IPS DF 4.7 (cell line): Measurements from ENCODE around the gene TRAF3IP3.

ENCODE experiments used
- DNase-seq: peaks from one replicate; pipeline ENCODE4 v3.0.0-alpha.2; 2013; ENCODE audit warnings: low spot score; ENCODE audit errors: extremely low read depth

TRAF3IP3 gene

DNA sequence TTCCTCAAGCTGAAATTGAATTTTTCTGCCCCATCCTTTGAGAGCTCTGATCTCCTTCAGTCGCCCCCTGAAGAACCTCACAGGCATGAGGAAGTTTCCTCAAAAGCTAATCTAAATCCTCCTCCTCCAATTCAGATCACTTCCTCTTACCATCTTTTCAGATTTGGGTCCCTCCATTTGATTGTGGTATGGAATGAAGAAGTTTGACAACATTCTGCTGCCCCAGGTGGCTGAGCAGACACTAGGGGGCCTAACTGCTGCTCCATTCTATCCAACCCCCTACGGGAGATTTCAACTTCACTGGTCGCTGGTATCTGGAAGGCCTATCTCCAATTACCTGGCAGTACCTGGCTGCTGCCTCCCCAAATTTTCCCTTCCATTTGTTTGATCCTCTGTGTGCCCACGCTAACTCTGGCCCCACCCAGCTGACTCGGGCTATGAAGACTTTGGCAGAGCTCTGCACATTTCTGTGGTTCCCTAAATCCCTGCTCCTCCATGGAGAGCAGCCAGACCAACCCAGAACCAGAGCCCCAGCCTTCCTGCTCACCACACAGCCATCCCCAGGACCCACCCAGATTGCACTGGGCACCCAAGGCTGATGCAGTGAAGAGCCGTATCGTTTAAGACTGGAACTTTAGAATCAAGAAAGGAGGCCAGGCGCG lies 42.3 kb downstream of the TRAF3IP3 start:
- no peak for DNase-seq

DNA sequence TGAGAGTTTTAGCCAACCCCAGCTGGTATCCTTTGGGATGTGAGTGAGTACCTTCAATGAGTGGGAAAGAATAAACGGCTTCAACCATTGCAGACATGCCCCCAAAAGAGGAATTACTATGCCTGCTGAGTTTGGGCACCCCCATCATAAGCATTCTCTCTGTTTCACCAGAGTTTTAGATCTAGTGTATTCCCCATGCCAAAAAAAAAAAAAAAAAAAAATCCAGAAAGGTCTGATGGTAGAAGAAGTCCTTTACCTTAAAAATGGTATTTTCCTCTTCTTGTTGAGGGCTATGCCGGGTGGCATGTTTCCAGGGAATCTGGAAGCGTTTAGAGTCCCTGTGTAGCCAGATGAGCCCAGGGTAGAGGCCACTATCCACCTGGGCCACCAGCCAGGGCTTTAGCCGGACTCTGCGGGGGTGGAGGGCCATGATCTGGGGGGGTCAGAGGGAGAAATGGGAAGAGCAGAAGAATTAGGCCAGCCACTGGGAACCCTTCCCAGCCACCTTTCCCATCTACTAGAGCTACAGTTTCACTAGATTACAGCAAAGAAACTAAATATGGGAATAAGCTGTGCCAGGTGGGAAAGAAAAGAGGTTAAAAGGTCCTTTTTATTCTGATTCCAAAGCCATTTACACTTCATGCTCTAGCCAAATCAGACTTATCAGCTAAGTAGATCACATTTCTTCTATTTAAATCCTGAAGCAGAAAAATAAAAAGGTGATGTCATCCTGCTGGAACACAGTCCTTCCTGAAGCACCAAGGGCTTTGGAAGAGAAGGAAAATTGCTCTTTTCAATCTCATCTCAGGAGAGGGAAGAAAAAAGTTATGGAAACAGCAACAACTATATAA lies 45.4 kb downstream of the TRAF3IP3 start:
- DNase-seq: no peak

DNA sequence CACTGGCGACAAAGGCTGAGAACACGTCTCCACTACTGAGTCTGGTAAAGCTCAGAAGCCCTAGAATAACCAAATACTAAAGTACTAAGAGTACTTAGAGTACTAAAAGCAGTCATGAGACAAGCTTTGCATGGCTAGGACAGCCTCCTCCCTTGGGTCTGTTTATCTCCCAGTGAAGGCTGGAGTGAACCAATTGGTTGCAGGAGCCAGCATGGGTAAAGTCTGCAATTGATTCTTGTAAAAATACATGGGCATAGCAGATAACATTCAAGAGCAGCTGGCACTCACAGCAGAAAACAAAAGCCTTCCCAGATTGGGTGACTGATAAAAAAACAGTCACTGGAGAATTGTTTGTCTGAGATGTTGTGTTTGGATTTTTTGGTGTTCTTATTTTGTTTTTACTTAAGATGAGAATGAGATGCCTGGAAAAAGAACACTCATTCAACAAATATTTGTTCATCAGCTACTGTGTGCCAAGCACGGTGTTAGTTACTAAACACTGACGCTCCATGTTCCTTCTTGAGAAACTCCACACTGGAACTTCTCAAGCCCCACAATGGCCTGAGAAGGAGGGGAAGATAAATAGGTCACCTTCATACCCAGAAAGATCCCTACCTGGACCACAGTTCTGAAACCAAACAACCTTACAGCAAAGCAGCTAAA lies 46.4 kb downstream of the TRAF3IP3 start:
- no peak for DNase-seq

DNA sequence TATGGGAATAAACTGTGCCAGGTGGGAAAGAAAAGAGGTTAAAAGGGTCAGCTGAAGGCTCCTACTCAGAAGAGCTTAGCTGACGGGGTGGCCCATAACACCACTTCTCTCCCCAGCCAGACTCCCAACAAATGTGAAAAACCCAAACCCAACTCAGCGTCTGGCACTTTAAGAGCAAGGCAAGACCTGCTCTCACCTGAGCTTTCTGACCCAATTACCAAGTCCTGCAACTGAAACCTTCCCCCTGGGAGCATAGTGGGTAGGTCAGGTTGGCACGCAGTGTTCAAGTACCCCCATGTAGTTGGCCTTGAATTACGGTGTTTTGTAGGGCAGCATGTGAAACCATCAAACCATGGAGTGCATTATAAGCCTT lies 46.9 kb downstream of the TRAF3IP3 start:
- no peak for DNase-seq

DNA sequence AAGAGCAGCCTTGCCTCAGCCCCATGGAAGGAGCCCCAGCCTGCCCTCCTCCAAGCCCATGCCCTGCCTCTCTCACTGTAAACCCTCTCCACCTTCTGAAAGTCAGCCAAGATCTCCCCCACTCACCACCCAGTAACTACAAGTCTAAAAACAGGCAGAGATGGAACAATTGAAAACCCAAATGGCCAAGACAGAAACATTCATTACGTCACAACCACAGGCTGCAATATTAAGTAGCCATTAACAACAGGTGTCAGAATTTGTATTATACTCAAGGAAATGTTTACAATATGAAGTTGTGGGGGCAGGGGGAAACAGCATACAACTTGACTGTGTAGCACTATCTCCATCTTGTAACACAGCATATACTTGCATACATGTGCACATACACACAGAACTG lies 47.7 kb downstream of the TRAF3IP3 start:
- no peak for DNase-seq

DNA sequence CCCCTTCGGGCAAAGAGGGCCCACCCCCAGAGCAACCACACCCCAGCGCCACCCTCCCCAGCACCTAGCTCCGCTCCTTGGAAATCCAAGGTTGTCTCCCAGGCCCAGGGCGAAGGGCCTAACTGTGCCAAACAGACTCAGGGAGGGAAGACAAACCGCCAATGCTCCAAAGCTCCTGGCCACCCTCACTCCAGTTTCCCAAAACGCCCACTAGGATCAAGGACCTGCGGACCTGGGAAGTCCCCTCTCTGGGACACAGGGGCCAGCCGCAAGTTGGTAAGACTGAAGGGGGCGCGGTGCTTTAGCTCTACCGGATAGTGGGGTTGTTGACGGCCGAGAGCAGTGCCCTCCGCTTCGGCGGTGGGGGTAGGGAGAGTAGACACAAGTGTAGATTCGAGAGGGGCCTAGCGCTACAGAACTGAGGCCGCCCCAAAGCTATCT lies 49.5 kb downstream of the TRAF3IP3 start:
- DNase-seq: no peak

DNA sequence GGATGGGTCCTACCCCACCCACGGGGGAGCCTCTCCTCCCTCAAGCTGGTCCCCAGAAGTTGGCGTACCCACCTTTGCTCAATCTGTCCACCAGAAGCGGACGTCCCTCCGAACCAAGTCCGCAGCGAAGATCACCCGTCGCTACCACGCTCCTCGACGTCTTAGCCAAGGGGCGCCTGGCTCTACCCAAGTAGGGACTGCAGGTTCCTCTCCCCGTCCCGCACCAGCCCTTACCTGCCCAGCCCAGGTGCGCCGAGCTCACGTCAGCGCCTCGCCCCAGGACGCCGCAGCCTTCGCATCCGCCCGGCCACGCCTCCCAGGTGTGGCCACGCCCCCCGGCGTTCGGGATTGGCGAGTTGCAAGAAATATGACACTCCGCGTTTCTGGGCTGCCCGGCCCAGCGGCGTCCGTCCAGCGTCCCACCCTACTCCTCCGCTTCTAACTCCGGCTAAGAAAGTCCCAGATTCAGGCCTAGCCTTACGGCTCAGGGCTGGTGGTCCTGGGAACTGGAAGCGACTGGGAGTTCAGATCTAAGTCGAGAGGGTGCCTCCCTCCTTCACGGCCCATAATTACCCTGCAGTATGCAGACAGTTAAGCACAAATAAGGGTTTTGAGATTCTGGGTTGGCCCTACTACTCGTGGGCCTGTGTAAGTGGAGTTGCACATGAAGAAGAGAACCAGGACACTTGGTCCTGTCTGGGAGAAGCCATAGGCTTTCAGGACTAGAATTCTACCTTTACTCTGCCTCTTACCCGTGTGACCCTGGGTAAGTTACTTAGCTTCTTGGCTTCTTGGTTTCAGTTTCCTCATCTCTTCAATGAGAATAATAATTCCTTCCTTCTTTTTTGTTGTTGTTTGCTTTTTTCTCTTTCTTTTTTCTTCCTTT lies 50.3 kb downstream of the TRAF3IP3 start, which contains the start of gene IRF6:
TSS of gene IRF6 (minus strand) at position 268 of the 886 bp plus-strand sequence. CDS start 4,729 bp downstream, outside the sequence.
- DNase-seq: peak; percentile 83

DNA sequence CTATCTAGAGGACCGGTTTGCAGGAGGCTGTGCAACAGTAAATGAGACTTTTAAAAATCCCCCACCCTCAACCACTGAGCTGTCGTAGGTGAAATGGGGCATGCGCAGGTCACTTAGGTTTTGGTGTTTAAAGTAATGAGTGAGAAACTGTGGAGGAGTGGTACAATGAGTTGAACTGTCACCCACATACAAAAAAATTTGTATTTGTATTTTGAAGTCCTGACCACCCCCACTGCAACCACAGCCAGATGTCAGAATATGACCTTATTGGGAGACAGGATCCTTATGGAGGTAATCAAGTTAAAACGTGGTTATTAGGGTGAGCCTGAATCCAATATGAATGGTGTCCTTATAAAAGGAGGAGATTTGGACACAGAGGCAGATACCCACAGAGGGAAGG lies 51.7 kb downstream of the TRAF3IP3 start:
- no peak for DNase-seq

DNA sequence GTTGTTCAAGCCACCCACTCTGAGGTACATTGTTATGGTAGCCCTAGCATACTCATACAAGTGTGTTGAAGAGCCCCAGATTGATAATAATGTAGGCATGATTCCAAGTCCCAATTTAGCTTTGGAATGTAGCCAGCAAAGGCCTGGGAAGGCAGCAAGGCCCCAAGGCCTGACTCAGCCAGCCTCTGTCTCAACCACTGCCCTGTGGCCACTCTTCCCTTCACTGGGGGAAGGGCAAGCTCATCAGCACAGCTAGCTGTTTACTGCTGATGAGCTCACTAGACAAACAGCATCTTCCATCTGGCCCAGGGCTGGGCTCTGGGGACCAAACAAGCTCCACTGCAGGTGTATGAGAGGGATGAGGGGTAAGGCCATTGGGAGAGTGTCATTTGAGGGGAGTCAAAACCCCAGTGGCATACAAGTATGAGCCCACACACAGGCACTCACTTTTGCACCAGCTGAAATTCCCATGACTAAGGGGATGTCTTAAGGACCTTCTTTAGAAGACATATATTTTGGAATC lies 52.3 kb downstream of the TRAF3IP3 start:
- DNase-seq: no peak

DNA sequence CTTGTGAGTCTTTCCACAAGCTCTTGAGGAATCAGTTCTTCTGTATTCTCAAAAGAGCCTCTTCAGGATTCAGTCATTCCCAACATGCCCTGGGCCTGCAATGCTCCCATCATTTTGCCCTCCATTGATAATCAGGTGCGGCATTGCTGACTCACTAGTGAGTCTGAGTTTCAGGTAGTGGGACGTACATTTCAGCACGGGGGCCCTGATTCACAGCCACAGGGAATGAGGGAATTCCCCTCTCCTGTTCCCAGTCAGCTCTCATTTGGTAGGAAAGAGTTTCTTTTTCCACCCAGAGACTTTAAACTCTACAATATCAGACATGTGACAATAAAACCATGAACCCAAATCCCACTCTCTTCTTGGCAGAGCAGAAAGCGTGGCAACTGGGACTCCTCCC lies 53.8 kb downstream of the TRAF3IP3 start:
- no peak for DNase-seq

DNA sequence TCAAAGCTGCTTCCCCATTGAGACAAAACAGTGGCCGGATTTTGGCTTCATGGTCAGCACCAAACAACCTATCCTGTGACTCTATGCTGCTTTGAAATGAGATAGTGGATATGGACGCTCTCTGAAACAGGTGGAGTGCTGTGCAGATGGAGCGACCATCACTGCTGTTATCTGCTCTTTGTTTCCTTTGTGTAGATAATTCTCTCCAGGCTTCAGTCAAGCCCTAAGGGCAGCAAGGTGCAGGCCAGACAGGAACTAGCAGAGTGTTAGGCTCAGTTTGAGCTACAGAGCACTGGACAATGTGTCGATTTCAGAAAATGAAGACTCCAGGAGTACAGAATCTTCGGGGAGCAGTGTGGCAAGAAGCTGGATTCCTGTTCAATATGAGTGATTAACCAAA lies 54.9 kb downstream of the TRAF3IP3 start:
- no peak for DNase-seq

DNA sequence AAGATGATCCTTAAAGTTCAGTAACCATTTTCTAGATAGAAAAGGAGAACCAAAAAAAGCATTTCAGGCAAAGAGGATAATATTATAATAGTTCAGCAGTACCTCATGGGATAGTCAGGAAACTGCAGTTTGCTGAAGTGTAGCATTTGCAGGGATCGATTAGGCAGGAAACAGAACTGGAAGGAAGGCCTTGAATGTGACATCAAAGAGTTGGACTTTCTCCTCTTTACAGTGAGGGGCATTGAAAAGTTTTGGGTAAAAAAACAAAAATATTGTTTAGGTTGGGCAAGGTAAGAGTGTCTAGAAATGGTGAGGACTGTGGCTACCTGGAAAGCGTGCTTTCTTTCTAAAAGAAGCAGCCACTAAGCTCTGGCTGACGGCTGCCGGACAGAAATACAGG lies 58.0 kb downstream of the TRAF3IP3 start:
- DNase-seq: no peak

DNA sequence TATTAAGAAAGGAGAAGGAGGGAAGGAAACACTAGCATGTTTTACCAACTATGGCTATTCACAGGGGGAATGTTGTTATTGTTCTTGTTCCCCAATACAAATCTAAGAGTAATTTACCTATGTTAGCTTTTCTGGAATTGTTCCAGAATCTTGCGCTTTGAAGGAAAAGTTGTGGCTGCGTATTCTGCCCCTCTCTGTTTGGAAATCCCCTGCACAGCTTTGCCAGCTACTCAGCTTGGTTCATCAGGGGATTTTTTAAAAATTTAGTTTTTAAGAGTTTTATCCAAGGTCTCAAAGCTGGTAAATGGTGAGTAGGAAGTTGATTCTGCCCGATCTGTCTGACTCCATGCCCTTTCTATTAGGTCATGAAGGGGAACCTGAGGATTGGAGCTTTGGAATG lies 59.6 kb downstream of the TRAF3IP3 start:
- no peak for DNase-seq

DNA sequence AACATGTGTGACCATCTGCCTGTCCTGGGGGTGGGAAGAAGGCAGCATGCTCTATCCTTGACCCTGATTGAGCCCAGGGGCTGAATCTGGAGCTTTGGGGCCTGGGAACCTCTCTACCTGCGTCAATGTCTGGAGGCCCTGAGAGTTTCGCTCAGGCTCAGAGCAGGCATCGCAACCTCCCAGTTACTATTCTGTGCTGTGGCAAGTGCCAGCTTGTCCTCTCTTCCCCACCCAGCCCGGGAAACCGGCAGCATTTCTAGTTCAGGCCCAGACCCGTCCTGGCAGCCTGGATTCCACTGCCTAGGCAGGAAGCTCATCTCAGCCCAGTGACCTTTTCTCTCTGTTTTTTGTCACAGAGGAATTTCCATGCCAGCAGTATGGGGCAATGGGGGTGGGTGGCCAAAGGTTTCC lies 60.1 kb downstream of the TRAF3IP3 start:
- DNase-seq: no peak

DNA sequence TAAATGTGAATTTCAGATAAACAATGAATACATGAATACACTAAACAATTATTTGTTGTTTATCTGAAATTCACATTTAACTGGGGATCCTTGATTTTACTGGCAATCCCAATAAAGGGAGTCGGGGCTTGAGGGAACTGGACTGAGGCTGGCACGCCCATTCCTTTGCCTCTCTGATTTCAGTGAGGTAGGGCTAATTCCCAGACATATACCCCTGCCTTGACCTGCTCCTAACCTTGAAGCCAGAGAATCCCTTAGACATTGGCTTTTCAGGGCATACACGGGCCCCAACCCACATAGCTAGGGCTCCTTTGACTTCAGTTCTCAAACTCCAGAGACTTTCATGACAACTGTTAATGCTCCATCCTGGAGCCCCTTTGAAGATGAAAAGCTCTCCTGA lies 61.1 kb downstream of the TRAF3IP3 start:
- DNase-seq: no peak

DNA sequence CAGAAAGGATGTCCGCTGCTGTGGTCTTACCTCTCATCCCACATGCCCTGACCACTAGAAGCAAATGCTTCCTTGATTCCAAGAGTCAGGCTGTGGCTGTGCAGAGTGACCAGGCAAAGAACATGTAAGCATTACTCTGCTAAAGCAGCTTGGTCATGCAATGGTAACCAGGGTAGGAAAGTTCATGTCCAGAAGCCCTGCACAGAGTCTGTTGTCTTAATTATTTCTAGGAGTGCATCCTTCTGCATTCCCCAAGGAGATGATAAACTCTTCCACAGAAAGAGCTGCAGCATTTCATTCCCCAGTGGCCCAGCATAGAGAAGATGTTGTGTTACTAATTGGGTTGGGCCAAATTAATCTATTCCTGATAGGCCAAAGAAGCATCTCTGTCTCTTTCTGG lies 61.8 kb downstream of the TRAF3IP3 start:
- no peak for DNase-seq

DNA sequence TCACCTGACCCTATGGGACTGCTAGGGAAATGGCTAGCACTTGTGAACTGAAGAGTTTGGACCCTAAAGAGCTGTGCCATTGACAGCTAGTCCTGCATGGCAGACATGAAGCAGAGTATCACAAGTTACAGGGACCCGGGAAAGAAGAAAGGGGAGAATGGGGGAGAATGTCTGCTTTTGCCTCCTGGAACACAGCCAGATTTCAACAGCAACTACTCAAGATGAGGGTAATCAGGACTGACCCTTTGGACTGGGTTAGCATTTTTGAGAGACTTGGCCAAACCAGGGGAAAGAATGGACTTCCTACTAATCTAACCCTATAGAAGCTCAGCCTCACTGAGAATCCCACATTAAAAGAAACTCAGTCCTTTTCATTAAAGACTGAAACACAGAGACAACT lies 63.2 kb downstream of the TRAF3IP3 start:
- DNase-seq: no peak

DNA sequence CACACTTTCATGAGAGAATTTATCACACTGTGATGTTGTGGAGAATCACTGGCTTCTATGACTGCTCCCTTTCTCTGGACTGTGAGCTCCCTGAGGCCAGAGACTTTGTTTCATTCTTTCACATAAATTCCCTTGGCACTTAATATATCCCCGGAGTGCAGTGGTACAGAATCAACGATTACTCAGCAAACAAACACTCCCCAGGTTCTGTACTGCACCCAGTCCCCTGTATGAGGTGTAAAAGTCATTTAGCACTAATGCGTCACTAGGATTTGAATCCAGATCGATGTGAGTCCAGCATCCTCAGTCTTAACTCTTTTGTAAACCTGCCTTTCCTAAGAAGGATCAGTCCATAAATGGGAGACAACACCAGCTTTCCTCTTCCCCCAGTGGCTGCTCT lies 65.1 kb downstream of the TRAF3IP3 start:
- no peak for DNase-seq

DNA sequence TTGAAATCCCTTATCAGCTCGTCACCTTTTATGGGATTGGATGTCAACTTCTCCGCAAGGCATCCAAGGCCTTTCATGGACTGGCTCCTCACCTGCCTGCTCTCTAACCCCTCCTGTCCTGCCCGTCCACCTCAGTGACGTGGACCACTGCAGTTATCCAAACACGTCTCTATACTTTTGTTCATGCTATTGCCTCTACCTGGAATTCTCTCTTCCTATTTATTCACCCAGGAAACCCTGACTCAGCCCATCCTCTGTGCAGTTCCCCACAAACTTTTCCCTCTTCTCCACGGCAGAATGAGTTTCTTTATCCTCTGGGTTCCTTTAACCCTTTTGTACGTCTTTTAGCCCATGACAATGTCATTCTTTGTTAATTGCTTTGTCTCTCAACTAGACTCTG lies 66.9 kb downstream of the TRAF3IP3 start:
- no peak for DNase-seq

DNA sequence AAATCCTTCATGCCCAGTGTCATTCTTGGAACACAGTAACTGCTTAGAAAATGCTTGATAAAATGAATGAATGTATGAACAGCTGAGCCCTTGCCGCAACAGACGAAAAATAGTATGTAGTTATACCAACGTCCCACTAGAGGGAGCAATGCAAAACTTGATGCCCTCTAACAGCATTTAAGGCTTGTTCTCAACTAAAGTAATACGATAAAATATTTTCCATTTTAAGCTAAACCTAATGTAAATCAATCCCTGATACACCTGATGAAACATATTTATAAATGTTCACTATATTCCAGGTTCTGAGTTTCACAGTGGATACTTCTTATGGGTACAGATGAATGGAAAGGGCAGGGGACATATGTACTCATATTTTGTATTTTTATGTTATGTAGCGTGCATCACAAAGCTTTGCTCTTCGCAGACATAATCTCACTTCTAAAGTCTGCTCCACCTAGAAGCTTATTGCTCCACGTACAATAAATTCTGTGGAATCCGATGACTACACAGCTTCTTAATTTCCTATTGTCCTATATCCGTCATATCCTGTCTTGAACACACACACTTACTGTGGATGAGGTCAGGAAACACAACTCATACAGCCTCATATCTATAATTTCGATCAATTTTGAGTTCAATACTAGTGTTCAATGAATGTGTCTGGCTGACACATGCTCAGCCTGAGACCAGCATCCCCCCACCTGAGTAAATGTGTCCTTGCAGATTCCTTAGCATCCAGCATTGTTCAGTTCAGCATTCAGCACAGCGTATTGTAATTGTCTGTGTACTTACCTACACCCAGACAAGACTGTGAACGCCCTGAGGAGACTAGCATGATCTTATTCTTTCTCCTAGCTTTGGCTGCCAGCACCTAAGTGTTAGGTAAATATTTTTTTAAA lies 67.5 kb downstream of the TRAF3IP3 start:
- DNase-seq: no peak
